ENCODE measurements around the gene ZC3H18. TPM values are rescaled to one million over a fixed set of nuclear protein-coding genes. Genes with fewer than 3 reads are reported as not detected.

The ZC3H18 gene
- total and polyA plus RNA-seq, 10 of the 15 experiments (the other 5 are each of a cell fraction or from before 2014, with no cell fraction given) = 1.0 to 58.3 (median 22.4) TPM

DNA sequence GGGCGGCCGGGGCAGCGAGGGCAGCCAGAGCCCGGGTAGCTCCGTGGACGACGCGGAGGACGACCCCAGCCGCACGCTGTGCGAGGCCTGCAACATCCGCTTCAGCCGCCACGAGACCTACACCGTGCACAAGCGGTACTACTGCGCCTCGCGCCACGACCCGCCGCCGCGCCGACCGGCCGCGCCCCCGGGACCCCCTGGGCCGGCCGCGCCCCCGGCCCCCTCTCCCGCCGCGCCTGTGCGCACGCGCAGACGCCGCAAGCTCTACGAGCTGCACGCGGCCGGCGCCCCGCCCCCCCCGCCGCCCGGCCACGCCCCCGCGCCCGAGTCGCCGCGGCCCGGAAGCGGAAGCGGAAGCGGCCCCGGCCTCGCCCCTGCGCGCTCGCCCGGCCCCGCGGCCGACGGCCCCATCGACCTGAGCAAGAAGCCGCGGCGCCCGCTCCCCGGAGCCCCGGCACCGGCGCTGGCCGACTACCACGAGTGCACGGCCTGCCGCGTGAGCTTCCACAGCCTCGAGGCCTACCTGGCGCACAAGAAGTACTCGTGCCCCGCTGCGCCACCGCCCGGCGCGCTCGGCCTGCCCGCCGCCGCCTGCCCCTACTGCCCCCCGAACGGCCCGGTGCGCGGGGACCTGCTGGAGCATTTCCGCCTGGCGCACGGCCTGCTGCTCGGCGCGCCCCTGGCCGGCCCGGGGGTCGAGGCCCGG lies 36.1 kb upstream of the ZC3H18 start (continued):
- TF ChIP-seq SP1 (IDR thresholded peaks at IDR 0.05; ENCODE audit: low read depth, low read length) = no peak
- no peak for TF ChIP-seq MEF2A (IDR thresholded peaks at IDR 0.05; ENCODE audit: insufficient read depth, low read depth, low read length)
- TF ChIP-seq BRCA1 (IDR thresholded peaks at IDR 0.05; ENCODE audit: low read depth, low read length) = no peak
- TF ChIP-seq, protein P1, sequence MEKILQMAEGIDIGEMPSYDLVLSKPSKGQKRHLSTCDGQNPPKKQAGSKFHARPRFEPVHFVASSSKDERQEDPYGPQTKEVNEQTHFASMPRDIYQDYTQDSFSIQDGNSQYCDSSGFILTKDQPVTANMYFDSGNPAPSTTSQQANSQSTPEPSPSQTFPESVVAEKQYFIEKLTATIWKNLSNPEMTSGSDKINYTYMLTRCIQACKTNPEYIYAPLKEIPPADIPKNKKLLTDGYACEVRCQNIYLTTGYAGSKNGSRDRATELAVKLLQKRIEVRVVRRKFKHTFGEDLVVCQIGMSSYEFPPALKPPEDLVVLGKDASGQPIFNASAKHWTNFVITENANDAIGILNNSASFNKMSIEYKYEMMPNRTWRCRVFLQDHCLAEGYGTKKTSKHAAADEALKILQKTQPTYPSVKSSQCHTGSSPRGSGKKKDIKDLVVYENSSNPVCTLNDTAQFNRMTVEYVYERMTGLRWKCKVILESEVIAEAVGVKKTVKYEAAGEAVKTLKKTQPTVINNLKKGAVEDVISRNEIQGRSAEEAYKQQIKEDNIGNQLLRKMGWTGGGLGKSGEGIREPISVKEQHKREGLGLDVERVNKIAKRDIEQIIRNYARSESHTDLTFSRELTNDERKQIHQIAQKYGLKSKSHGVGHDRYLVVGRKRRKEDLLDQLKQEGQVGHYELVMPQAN (conservative IDR thresholded peaks at IDR 0.05) = peak; percentile 79
- TF ChIP-seq, protein P2, sequence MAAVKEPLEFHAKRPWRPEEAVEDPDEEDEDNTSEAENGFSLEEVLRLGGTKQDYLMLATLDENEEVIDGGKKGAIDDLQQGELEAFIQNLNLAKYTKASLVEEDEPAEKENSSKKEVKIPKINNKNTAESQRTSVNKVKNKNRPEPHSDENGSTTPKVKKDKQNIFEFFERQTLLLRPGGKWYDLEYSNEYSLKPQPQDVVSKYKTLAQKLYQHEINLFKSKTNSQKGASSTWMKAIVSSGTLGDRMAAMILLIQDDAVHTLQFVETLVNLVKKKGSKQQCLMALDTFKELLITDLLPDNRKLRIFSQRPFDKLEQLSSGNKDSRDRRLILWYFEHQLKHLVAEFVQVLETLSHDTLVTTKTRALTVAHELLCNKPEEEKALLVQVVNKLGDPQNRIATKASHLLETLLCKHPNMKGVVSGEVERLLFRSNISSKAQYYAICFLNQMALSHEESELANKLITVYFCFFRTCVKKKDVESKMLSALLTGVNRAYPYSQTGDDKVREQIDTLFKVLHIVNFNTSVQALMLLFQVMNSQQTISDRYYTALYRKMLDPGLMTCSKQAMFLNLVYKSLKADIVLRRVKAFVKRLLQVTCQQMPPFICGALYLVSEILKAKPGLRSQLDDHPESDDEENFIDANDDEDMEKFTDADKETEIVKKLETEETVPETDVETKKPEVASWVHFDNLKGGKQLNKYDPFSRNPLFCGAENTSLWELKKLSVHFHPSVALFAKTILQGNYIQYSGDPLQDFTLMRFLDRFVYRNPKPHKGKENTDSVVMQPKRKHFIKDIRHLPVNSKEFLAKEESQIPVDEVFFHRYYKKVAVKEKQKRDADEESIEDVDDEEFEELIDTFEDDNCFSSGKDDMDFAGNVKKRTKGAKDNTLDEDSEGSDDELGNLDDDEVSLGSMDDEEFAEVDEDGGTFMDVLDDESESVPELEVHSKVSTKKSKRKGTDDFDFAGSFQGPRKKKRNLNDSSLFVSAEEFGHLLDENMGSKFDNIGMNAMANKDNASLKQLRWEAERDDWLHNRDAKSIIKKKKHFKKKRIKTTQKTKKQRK (IDR thresholded peaks at IDR 0.05; ENCODE audit: low read depth, low read length) = no peak
- no peak for TF ChIP-seq MTA2 (IDR thresholded peaks at IDR 0.05; ENCODE audit: low read depth)
- TF ChIP-seq, protein P3, sequence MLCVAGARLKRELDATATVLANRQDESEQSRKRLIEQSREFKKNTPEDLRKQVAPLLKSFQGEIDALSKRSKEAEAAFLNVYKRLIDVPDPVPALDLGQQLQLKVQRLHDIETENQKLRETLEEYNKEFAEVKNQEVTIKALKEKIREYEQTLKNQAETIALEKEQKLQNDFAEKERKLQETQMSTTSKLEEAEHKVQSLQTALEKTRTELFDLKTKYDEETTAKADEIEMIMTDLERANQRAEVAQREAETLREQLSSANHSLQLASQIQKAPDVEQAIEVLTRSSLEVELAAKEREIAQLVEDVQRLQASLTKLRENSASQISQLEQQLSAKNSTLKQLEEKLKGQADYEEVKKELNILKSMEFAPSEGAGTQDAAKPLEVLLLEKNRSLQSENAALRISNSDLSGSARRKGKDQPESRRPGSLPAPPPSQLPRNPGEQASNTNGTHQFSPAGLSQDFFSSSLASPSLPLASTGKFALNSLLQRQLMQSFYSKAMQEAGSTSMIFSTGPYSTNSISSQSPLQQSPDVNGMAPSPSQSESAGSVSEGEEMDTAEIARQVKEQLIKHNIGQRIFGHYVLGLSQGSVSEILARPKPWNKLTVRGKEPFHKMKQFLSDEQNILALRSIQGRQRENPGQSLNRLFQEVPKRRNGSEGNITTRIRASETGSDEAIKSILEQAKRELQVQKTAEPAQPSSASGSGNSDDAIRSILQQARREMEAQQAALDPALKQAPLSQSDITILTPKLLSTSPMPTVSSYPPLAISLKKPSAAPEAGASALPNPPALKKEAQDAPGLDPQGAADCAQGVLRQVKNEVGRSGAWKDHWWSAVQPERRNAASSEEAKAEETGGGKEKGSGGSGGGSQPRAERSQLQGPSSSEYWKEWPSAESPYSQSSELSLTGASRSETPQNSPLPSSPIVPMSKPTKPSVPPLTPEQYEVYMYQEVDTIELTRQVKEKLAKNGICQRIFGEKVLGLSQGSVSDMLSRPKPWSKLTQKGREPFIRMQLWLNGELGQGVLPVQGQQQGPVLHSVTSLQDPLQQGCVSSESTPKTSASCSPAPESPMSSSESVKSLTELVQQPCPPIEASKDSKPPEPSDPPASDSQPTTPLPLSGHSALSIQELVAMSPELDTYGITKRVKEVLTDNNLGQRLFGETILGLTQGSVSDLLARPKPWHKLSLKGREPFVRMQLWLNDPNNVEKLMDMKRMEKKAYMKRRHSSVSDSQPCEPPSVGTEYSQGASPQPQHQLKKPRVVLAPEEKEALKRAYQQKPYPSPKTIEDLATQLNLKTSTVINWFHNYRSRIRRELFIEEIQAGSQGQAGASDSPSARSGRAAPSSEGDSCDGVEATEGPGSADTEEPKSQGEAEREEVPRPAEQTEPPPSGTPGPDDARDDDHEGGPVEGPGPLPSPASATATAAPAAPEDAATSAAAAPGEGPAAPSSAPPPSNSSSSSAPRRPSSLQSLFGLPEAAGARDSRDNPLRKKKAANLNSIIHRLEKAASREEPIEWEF (IDR thresholded peaks at IDR 0.05; ENCODE audit: insufficient replicate concordance, low read depth, low read length) = no peak
- TF ChIP-seq, protein P4, sequence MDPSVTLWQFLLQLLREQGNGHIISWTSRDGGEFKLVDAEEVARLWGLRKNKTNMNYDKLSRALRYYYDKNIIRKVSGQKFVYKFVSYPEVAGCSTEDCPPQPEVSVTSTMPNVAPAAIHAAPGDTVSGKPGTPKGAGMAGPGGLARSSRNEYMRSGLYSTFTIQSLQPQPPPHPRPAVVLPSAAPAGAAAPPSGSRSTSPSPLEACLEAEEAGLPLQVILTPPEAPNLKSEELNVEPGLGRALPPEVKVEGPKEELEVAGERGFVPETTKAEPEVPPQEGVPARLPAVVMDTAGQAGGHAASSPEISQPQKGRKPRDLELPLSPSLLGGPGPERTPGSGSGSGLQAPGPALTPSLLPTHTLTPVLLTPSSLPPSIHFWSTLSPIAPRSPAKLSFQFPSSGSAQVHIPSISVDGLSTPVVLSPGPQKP (IDR thresholded peaks at IDR 0.05; ENCODE audit: low read depth, low read length) = peak; percentile 42; the same call in 1 of the 2 replicates
- TF ChIP-seq, protein P5, sequence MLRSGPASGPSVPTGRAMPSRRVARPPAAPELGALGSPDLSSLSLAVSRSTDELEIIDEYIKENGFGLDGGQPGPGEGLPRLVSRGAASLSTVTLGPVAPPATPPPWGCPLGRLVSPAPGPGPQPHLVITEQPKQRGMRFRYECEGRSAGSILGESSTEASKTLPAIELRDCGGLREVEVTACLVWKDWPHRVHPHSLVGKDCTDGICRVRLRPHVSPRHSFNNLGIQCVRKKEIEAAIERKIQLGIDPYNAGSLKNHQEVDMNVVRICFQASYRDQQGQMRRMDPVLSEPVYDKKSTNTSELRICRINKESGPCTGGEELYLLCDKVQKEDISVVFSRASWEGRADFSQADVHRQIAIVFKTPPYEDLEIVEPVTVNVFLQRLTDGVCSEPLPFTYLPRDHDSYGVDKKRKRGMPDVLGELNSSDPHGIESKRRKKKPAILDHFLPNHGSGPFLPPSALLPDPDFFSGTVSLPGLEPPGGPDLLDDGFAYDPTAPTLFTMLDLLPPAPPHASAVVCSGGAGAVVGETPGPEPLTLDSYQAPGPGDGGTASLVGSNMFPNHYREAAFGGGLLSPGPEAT (IDR thresholded peaks at IDR 0.05; ENCODE audit: low read depth) = no peak
- TF ChIP-seq ATF7 (IDR thresholded peaks at IDR 0.05; ENCODE audit: low read depth) = no peak
- TF ChIP-seq POLR2AphosphoS2 (IDR thresholded peaks at IDR 0.05; ENCODE audit: low read depth, low read length) = peak; percentile 83
- TF ChIP-seq SREBF1 (IDR thresholded peaks at IDR 0.05; ENCODE audit: low read length) = no peak
- TF ChIP-seq, protein P6, sequence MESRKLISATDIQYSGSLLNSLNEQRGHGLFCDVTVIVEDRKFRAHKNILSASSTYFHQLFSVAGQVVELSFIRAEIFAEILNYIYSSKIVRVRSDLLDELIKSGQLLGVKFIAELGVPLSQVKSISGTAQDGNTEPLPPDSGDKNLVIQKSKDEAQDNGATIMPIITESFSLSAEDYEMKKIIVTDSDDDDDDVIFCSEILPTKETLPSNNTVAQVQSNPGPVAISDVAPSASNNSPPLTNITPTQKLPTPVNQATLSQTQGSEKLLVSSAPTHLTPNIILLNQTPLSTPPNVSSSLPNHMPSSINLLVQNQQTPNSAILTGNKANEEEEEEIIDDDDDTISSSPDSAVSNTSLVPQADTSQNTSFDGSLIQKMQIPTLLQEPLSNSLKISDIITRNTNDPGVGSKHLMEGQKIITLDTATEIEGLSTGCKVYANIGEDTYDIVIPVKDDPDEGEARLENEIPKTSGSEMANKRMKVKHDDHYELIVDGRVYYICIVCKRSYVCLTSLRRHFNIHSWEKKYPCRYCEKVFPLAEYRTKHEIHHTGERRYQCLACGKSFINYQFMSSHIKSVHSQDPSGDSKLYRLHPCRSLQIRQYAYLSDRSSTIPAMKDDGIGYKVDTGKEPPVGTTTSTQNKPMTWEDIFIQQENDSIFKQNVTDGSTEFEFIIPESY (IDR thresholded peaks at IDR 0.05) = no peak

All from GM12878 (cell line).